HG03520 (cell line): ENCODE results near the gene TBC1D16.

Experiments used
- ATAC-seq: cut with Tn5 transposase; IDR thresholded peaks from one replicate; pipeline ENCODE4 v1.9.1; 2021; ENCODE audit warnings: mild to moderate bottlenecking, moderate library complexity; ENCODE audit not compliant: unreplicated experiment

Gene TBC1D16

DNA sequence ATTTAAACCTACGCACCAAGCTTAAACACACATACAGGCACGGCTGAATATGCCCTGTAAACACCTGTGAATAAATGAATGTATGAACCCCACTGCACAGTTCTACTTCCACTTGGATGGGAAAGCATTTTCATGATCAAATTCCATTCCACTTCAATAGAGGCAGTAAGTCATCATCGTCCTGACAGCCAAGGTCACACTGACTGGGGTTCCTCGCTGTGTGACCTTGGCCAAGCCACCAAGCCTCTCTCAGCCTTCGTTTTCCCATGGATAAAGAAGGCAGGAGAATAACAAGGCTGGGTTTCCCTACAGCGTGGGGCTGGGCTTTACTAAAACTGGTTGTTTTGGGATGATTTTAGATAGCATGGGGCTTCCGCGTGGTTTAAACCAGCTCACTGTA lies 82.8 kb downstream of the TBC1D16 start:
- no peak for ATAC-seq

DNA sequence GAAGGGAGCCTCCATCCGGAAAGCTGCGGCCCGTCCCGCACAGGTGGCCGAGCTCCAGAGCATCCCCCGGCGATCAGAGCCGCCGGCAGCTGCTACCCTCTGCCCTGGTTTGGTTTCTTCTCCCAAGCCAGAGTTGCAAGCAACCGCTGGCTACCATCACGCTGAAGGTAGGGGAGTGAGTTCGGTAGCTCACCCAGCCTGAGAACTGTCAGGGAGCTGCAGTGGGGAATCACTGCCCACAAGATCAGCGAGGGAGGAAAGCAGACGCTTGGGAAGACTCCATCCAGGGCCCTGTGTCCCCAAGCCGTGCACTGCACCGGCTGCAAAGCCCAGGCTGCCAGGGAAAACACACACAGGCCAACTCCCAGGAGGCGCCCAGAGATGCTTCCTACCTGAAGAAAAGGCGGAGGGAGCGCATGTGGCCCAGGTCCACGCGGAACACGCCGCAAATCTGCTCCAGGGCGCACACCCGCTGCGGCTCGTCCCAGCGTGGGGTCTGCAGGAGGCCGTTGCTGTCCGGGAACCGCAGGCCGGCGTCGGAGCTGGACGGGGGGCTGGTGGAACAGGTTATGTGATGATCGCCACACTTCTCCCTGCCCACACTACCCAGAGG lies 83.3 kb downstream of the TBC1D16 start:
- no peak for ATAC-seq

GRCh38 chr17:79951361-79952264 lies 84.1 kb downstream of the TBC1D16 start:
- ATAC-seq: no peak

DNA sequence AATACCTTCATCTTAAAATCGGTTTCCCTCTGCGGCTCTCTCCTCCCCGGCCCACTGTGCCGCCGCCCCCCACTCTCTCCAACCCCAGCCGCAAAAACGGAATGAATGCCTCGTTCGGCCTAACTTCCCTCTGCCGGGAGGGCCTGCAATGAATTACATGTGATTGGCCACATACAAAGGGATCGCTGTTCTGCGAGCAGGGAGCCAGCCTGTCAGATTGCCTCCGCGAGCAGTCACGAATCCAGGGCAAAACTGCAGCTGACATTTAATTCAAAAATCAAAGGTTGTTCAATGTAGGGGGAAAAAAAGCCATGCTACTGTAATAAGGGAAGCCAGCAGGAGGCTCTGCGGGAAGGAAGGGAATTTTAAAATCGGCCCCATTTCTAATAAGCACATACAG lies 84.9 kb downstream of the TBC1D16 start:
- no peak for ATAC-seq

DNA sequence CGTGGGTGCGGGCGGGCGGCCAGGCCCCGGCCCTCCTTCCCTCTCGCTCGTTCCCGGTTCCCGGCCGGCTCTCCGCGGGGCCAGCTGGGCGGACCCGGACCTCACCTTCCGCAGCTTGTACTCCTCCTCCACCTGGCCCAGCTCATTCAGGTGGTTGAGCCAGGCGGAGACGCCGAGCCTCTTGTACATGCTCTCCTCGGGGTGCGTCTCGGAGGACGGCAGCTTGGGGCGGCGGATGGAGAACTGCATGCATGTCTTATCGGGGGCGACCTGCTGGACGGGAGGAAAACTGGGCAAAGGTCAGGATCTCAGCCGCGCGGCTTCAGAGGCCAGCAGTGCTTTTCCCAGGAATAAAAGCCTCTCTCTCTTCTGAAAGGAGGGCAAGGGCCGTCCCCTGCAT lies 85.4 kb downstream of the TBC1D16 start:
- ATAC-seq: no peak

- ATAC-seq: no peak
Measured at GRCh38 chr17:79949656-79950209, 85.9 kb downstream of the TBC1D16 start.

DNA sequence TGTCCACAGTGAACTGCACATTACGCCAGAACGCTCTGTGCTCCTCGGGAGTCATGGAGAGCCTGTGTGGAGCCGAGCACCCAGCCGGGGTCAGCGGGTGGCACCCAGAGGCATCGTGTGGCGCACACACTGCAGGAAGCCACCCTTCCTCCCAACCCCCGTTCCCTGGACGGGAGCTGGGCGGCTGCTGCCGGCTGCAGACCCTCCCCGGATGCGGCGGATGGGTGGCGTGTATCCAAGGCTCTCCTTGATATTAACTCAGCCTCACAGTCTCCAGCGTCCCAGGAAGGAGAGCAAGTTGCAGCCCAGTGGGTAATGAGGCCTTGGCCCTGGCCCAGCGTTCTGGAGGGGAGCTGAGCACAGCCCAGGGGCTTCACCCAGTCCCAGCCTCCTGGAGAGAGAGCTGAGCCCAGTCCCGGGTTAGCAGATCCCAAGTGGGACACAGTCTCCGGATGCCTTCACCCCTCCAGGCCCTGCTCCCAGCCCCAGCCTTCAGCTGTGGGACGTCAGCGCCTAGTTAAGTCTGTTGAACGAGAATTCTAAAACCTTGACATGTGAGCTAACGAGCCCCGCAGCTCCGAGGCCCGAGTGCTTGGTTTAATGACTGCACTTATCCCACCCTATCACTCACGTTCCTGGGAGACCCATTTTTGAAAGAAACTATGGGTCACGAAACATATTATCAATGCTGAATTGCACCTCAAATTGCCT lies 86.6 kb downstream of the TBC1D16 start:
- no peak for ATAC-seq

DNA sequence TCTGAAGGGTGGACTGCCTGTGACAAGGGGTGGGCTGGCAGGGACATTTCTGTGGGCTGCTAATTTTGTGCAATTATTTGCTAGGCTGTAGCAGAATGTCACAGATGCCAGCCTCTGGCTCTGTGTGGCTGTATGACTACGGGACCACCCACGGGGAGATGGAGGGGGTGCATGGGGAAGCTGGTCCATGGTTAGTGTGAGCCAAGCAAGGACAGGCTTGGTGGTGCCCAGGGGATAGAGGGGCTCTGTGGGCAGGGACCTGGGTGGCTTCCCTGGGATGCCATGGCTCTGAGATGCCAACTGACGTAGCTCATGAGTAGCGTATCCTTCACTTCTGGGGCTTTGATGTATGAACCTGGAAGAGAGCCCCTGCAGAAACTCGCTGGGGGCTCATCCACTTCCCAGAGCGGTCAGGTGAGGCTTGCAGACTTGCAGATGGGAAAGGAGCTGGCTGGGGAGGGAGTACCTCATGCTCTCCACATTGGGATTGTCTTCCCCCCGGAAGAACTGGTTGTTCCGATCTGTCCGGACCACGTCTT lies 87.2 kb downstream of the TBC1D16 start:
- no peak for ATAC-seq

GRCh38 chr17:79947351-79948031 lies 88.2 kb downstream of the TBC1D16 start:
- no peak for ATAC-seq

DNA sequence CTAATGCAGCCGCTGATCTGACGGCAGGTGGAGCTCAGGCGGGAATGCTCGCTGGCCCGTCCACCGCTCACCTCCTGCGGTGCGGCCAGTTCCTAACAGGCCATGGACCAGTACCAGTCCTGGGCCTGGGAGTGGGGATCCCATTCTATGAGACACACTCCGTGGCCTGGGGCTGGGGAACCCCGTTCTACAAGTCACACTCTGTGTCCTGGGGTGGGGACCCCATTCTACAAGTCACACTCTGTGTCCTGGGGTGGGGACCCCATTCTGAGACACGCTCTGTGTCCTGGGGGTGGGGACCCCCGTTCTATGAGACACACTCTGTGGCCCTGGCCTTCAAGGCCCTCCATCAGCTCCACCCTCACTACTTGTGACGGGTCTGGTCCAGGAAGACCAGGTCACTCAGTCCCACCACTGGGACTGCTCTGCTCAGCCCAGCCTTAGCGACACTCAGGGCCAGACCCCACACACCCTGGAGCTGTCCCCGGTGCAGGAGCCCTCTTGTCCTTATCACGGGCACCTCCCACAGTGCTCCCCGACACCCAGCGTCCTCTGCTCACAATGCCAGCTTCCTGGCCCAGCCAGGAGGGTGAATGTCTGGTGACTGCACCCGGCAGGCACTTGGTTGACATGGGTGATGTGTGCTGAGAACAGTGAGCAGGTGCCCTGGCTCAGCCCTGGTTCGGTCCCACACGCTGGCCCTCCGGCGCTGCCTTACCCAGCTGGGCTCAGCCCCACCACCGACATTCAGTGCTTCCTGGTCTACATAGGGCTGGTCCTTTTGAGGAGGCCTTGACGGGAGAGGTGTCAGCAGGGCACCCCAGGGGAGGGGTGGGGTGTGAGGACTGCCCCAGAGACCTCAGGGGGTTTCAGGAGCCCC lies 89.1 kb downstream of the TBC1D16 start:
- no peak for ATAC-seq

DNA sequence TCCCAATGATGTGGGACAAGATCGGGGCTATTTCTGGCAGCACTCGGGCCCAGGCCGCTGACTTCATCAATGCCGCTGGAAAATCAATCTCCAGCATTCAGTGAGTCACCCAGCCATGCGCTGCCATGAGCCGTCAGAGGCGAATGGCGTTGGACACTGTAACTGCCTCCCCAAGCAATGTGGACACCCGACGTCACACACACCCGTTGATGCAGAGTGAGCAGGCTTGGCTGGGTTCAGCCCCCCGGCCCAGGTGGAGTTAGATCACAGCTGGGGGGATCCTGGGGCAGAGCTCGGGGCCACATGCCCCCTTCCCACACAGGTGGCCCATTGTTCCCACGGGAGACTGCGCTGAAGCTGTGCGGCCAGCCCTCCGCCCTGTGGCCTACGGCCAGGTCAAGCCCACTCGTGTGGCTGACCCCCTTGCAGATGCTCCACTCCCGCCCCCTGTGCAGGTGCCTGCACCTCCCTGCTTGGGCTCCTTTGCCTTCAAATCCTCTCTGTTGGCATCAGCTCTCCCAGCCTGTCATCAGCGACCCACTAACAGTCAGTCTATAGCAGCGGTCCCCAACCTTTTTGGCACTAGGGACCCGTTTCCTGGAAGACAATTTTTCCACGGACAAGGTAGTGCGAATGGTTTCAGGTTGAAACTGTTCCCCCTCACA lies 89.9 kb downstream of the TBC1D16 start:
- no peak for ATAC-seq

DNA sequence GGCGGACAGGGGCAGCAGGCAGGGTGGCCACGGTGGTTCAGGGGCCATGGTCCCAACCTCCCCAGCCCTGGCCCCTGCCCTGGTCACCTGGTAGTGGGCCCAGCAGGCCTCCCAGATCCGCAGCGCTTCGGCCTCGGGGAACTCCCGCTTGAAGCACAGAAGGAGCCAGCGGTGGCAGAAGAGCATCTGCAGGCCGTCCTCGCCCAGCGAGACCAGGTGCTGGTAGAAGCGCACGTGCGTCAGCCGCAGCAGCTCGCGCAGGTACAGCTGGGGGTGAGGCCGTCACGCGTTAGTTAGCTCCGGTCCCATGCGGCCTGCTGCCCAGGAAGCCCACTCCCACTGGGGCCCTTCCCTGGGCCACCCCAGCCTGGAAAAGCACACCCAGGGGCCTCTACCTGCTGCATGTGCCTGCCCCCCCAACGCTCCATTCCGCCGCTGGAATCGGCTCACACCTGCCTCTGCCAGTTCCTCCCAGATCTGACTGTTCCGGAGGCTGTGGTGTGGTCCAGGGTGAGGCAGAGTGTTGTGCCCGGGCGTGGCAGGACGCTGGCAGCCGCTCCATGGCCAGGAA lies 90.8 kb downstream of the TBC1D16 start:
- no peak for ATAC-seq

GRCh38 chr17:79944251-79944812 lies 91.3 kb downstream of the TBC1D16 start:
- ATAC-seq: no peak

DNA sequence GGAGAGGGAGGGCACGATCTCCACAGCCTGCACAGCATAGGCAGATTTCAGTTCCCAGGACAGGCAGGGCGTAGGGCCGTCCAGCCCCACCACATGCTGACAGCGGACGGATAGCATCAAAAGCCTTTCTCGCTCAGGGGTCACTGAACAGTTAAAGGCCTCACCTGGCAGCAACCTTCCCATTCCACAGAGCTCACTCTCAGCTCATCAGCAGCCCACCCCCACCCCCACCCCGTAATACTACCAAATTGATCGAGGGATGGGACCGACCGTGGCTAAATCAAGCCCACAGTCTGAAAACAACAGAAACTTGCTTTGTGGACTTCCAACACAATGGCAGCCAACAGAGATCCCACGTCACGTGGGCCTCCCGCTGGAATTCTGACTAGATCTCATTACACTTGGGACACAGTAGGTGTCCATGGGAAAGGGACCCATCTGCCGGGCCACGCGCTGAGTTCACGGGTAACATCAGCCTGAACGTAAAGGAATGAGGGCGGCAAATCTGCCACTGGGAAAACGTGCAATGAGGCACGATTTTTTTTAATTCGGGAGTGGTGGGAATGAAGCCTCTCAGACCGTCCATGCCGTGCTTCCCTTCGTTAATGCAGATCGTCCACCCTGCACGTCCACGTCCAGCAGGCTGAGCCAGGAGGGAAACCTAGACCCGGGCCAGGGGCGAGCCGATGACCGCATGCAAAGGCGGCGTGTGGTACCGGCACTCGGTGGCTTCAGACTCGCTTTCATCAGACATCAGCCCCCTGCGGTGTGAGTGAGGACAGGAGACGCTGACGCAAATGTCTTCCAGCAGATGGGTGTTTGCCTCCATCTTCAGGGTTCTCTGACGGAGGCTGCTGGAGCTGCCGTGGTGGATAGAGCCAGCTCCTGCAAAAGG lies 92.1 kb downstream of the TBC1D16 start:
- ATAC-seq: no peak

DNA sequence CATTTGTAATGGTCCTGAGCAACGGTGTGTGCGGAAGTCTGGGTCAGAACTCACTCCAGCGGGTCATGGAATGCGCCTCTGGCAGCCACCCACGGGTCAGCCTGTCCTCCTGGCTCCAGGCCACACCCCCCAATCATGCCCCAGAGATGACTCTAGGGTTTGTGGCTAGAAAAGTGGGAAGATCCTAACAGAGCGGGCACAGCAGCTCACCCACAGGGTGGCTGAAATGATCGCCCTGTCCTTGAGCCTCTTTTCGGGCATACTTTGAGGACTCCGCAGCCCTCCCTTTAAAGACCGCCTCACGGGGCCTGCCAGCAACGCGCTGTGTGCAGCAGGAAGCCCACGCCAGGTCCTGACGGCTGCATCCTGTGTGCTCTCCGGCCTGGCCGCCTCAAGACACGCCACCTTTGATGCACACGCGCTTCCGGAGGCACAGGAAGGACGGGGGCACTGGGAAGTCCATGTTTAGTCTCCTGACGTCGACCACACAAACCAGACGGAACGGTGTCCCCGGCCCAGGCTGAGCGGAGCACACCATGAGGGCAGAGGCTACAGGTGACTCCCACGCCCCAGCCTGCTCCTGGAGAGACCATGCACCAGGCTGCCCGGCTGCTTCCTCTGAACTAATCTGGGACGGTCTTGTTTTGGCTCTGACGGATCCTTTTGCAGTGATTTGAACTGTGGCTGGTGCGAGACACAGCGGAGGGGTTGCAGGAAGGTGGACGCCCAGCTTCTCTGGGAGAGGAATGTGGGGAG lies 92.9 kb downstream of the TBC1D16 start:
- no peak for ATAC-seq

- ATAC-seq: no peak
Measured at GRCh38 chr17:79942011-79942405, 93.7 kb downstream of the TBC1D16 start.
